Measurements from ENCODE around the gene ZNF224. TPM values are rescaled to one million over a fixed set of nuclear protein-coding genes. Genes with fewer than 3 reads are reported as not detected.

Gene ZNF224
- total and polyA plus RNA-seq, 10 of the 15 experiments (the other 5 are each of a cell fraction or from before 2014, with no cell fraction given): 6.8 to 39.4 (median 17.2) TPM

GRCh38 chr19:44093931-44094765 is at the start of gene ZNF224 (continued):
- TF ChIP-seq CUX1 (IDR thresholded peaks at IDR 0.05; ENCODE audit: insufficient replicate concordance, low read depth, low read length): no peak
- no peak for TF ChIP-seq PML (IDR thresholded peaks at IDR 0.05; ENCODE audit: low read length)
- 0 out of 2 replicates have a peak, but pooled peaks have one; percentile 33 for TF ChIP-seq TAF1 (IDR thresholded peaks at IDR 0.05; ENCODE audit: borderline replicate concordance, low read depth, low read length)
- no peak for TF ChIP-seq PKNOX1 (IDR thresholded peaks at IDR 0.05)
- no peak for TF ChIP-seq E2F4 (IDR thresholded peaks at IDR 0.05; ENCODE audit: low read depth, low read length)
- TF ChIP-seq RB1 (IDR thresholded peaks at IDR 0.05; ENCODE audit: borderline replicate concordance): no peak
- peak; percentile 69 for TF ChIP-seq POLR2A (IDR thresholded peaks at IDR 0.05; ENCODE audit: low read depth, low read length)
- no peak for TF ChIP-seq HDAC2 (IDR thresholded peaks at IDR 0.05)
- peak; percentile 47 to 63; a peak in 3 of 4 replicates for TF ChIP-seq IKZF2 (IDR thresholded peaks at IDR 0.05)
- TF ChIP-seq BACH1 (IDR thresholded peaks at IDR 0.05; ENCODE audit: borderline replicate concordance): no peak
- TF ChIP-seq CBX3 (IDR thresholded peaks at IDR 0.05; ENCODE audit: borderline replicate concordance, low read depth): no peak
- TF ChIP-seq EP300 (IDR thresholded peaks at IDR 0.05; ENCODE audit: borderline replicate concordance in 1 of 2, control insufficient read depth in 1 of 2, low read depth in 2 of 2, low read length in 2 of 2): no peak
- TF ChIP-seq SP1 (IDR thresholded peaks at IDR 0.05; ENCODE audit: low read depth, low read length): no peak
- TF ChIP-seq SIN3A (IDR thresholded peaks at IDR 0.05; ENCODE audit: low read depth, low read length): peak; percentile 69; the same call in 1 of the 2 replicates
- no peak for TF ChIP-seq IRF4 (IDR thresholded peaks at IDR 0.05; ENCODE audit: low read depth, low read length)
- TF ChIP-seq PBX3 (IDR thresholded peaks at IDR 0.05; ENCODE audit: insufficient replicate concordance, low read depth, low read length): no peak
- no peak for TF ChIP-seq ZBED1 (IDR thresholded peaks at IDR 0.05; ENCODE audit: borderline replicate concordance)
- TF ChIP-seq MYC (IDR thresholded peaks at IDR 0.05; ENCODE audit: insufficient read depth, insufficient read length, insufficient replicate concordance, low read length, severe bottlenecking): no peak
- 0 out of 2 replicates have a peak, but pooled peaks have one; percentile 24 for TF ChIP-seq CBX5 (IDR thresholded peaks at IDR 0.05; ENCODE audit: low read depth)
- peak; percentile 83 for TF ChIP-seq SREBF1 (IDR thresholded peaks at IDR 0.05; ENCODE audit: low read length)
- peak; percentile 46; the same call in 1 of the 2 replicates for TF ChIP-seq PAX5 (IDR thresholded peaks at IDR 0.05; ENCODE audit: borderline replicate concordance, low read depth, low read length)
- TF ChIP-seq NBN (IDR thresholded peaks at IDR 0.05): no peak
- TF ChIP-seq DPF2 (IDR thresholded peaks at IDR 0.05): no peak
- TF ChIP-seq LARP7 (IDR thresholded peaks at IDR 0.05): no peak; the same call in 1 of the 2 replicates
